Smooth muscle cell (in vitro differentiated cells): ENCODE results near the gene DGKK. TPM values are rescaled to one million over a fixed set of nuclear protein-coding genes. Genes with fewer than 3 reads are reported as not detected.

Experiments used
- DNase-seq: peaks from one replicate; lab custom pipeline; 2025; ENCODE audit not compliant: unreplicated experiment; lab: John Stamatoyannopoulos, UW
- H2AFZ ChIP-seq: fragments of 200-600 bp; sonication (generic); 2 replicates; pipeline ENCODE4 v1.6.0; 2016; ENCODE audit warnings: antibody characterized with exemption, low read depth, mild to moderate bottlenecking
- H3F3A ChIP-seq: fragments of 200-600 bp; sonication (generic); 2 replicates; pipeline ENCODE4 v1.6.0; 2017; ENCODE audit warnings: antibody characterized with exemption, low read depth
- H3K27ac ChIP-seq: fragments of 200-600 bp; sonication (generic); 2 replicates; pipeline ENCODE4 v1.5.1; 2016; ENCODE audit warnings: low read depth, mild to moderate bottlenecking
- H3K27me3 ChIP-seq: fragments of 200-600 bp; sonication (generic); 2 replicates; pipeline ENCODE4 v1.6.1; 2016; ENCODE audit warnings: low read depth, mild to moderate bottlenecking
- H3K36me3 ChIP-seq: fragments of 200-600 bp; sonication (generic); 2 replicates; pipeline ENCODE4 v1.5.1; 2016; ENCODE audit warnings: low read depth
- H3K4me1 ChIP-seq: fragments of 200-600 bp; sonication (generic); 2 replicates; pipeline ENCODE4 v1.5.1; 2016; ENCODE audit warnings: low read depth
- H3K4me2 ChIP-seq: fragments of 200-600 bp; sonication (generic); 2 replicates; pipeline ENCODE4 v1.6.0; 2016; ENCODE audit warnings: mild to moderate bottlenecking
- H3K4me3 ChIP-seq: fragments of 200-600 bp; sonication (generic); 2 replicates; pipeline ENCODE4 v1.5.1; 2016; ENCODE audit warnings: mild to moderate bottlenecking
- H3K79me2 ChIP-seq: fragments of 200-600 bp; sonication (generic); 2 replicates; pipeline ENCODE4 v1.6.0; 2016; ENCODE audit warnings: low read depth, mild to moderate bottlenecking
- H3K9ac ChIP-seq: fragments of 200-600 bp; sonication (generic); 2 replicates; pipeline ENCODE4 v1.6.0; 2016; ENCODE audit warnings: low read depth
- H3K9me3 ChIP-seq: fragments of 200-600 bp; sonication (generic); replicated peaks from 2 replicates; pipeline ENCODE4 v1.5.1; 2016; ENCODE audit warnings: low read depth
- H4K20me1 ChIP-seq: fragments of 200-600 bp; sonication (generic); 2 replicates; pipeline ENCODE4 v1.6.0; 2016; ENCODE audit warnings: low read depth
- CTCF ChIP-seq: fragments of 200-600 bp; sonication (generic); IDR thresholded peaks from 2 replicates; pipeline ENCODE4 v1.5.1; 2017; ENCODE audit warnings: borderline replicate concordance, mild to moderate bottlenecking, antibody characterized with exemption; ENCODE audit not compliant: insufficient read depth, poor library complexity, severe bottlenecking
- WGBS: methylation state at CpG from one replicate; pipeline ENCODE4 v1.1.7; 2016; ENCODE audit warnings: low lambda C conversion rate; 5-methylcytosine and 5-hydroxymethylcytosine counted together
- polyA plus RNA-seq: library from polyadenylated mRNA; unstranded; fragments of >200 nt; fragmentation: Nextera tagmentation; extraction: Ambion mirVana; gene quantifications from 2 replicates; pipeline ENCODE4 v1.2.1, GENCODE V29; 2016
- total RNA-seq: library from RNA; depleted of rRNA; stranded (reverse); fragments of >200 nt; gene quantifications from 2 replicates; pipeline ENCODE4 v1.2.3, GENCODE V29; 2014

Gene DGKK
- total and polyA plus RNA-seq, 2 experiments from 2014 or later: not detected

DNA sequence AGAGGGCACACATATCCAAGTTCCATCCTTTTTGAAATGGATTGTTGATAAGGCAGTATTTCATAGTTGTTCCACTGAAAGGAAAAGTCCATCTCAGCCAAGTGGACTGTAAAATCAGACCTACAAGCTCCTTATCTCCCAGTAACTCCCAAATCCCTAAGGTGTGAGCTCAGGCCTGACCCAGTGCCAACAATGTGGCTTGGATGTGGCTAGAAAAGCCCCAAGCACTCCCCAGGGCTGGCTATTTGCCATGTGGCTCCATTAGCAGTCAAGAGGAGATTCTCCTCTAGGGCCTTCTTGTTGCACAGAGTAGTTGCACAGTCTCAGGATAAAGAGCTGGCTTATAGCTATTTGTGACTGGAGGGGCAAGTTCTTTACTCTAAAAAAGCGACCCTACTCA is 25.0 kb upstream of the DGKK start:
- Histone ChIP-seq H3K79me2 (no peaks in the 10 kb centered on the region), H3K27ac (no peak overlapping the region), H3K9ac (no peak overlapping the region), H4K20me1 (no peaks in the 10 kb centered on the region), H3F3A (no peaks in the 10 kb centered on the region), H3K27me3 (no peaks in the 10 kb centered on the region), H3K9me3 (no peaks in the 10 kb centered on the region), H3K4me3 (no peak overlapping the region), H3K36me3 (no peaks in the 10 kb centered on the region), H2AFZ (no peak overlapping the region), H3K4me2 (no peak overlapping the region), H3K4me1 (no peaks in the 10 kb centered on the region)
- WGBS: 64% methylated on average over 1 of the region's 1 CpG
- no peak for DNase-seq
- TF ChIP-seq CTCF: no peak

DNA sequence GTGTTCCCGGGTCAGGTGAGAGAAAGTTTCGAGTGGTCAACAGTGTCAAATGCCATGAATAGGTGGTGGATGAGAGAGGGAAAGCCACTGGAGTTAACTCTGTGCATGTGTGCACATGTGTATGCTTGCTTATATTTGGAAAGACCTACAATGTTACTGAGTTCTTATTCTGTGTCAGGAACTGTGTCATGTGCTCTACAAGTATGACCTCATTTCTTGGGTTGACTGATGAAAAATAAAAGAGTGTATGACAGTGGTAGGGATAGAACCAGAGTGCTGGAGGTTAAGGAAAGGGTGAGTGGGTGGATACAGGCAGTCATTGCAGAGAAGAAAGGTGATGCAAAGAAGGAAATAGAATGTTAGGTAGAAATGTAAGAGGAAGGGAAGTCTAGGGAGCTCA is 22.1 kb upstream of the DGKK start:
- H3K9ac ChIP-seq: no peak overlapping the region
- H3K4me3 ChIP-seq: no peak overlapping the region
- H4K20me1 ChIP-seq: no peaks in the 10 kb centered on the region
- H3K4me1 ChIP-seq: no peaks in the 10 kb centered on the region
- TF ChIP-seq CTCF: no peak
- H3K79me2 ChIP-seq: no peaks in the 10 kb centered on the region
- H3K27ac ChIP-seq: no peak overlapping the region
- 76% methylated on average over 2 of the region's 2 CpGs for WGBS
- no peak for DNase-seq
- H2AFZ ChIP-seq: no peak overlapping the region
- no peak overlapping the region for H3K4me2 ChIP-seq
- no peaks in the 10 kb centered on the region for H3K9me3 ChIP-seq
- no peaks in the 10 kb centered on the region for H3K36me3 ChIP-seq
- H3K27me3 ChIP-seq: no peaks in the 10 kb centered on the region
- no peaks in the 10 kb centered on the region for H3F3A ChIP-seq

- Histone ChIP-seq H3F3A (no peaks in the 10 kb centered on the region), H3K27me3 (no peaks in the 10 kb centered on the region), H3K4me3 (no peak overlapping the region), H4K20me1 (no peaks in the 10 kb centered on the region), H3K9ac (no peak overlapping the region), H3K4me2 (no peak overlapping the region), H2AFZ (no peak overlapping the region), H3K4me1 (no peaks in the 10 kb centered on the region), H3K9me3 (no peaks in the 10 kb centered on the region), H3K36me3 (no peaks in the 10 kb centered on the region), H3K27ac (no peak overlapping the region), H3K79me2 (no peaks in the 10 kb centered on the region)
- no peak for TF ChIP-seq CTCF
- DNase-seq: no peak
- 65% methylated on average over 1 of the region's 1 CpG for WGBS
Observed at GRCh38 chrX:50484662-50485061, 14.0 kb upstream of the DGKK start.

DNA sequence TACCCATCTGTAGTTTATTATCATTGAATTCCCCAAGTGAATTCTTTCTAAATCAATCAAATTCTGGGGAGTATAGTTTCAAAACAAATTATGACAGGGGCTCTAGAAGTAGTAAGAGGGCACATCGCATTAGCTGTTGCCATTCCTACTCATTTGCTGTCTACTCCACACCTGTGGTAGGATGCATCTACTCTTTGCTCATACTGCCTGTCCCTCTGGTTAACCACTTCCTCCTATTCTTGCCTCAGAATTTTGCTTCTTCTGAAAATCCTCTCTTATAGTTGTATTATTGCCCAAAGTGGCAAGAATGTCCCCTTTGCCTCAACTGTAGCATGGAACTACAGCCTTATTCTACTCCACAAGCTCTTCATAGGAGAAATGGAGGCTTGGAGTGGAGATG is 12.7 kb upstream of the DGKK start:
- Histone ChIP-seq H3F3A (no peaks in the 10 kb centered on the region), H3K4me1 (no peaks in the 10 kb centered on the region), H3K36me3 (no peaks in the 10 kb centered on the region), H3K4me3 (no peak overlapping the region), H2AFZ (no peak overlapping the region), H4K20me1 (no peaks in the 10 kb centered on the region), H3K27me3 (no peaks in the 10 kb centered on the region), H3K4me2 (no peak overlapping the region), H3K79me2 (no peaks in the 10 kb centered on the region), H3K9ac (no peak overlapping the region), H3K9me3 (no peaks in the 10 kb centered on the region), H3K27ac (no peak overlapping the region)
- no peak for DNase-seq
- 48% methylated on average over 1 of the region's 1 CpG for WGBS
- TF ChIP-seq CTCF: no peak
